Stimulated activated memory B cell treated with anti-CD40 and anti-IgM and Interleukin-4, amounts not matched to agents 10 μg/mL and 1 μg/mL and 100 μg/mL, for 72 hours (primary cell): ENCODE results near the gene CAPS.

ENCODE experiments used
- ATAC-seq: fragments of 150-1000 bp; cut with Tn5 transposase; 2 replicates; pipeline ENCODE4 v1.10.0; 2021
- H3K27ac Mint-ChIP-seq: one replicate; pipeline ENCODE4 v1.8.0; 2022; ENCODE audit warnings: mild to moderate bottlenecking, mixed read lengths
- H3K27me3 Mint-ChIP-seq: one replicate; pipeline ENCODE4 v1.8.0; 2022; ENCODE audit warnings: mixed read lengths
- H3K36me3 Mint-ChIP-seq: one replicate; pipeline ENCODE4 v1.8.0; 2022; ENCODE audit warnings: mixed read lengths
- H3K4me1 Mint-ChIP-seq: one replicate; pipeline ENCODE4 v1.8.0; 2022; ENCODE audit warnings: mixed read lengths
- H3K4me3 Mint-ChIP-seq: one replicate; pipeline ENCODE4 v1.8.0; 2022; ENCODE audit warnings: mild to moderate bottlenecking, moderate library complexity, mixed read lengths
- H3K9me3 Mint-ChIP-seq: one replicate; pipeline ENCODE4 v1.8.0; 2022; ENCODE audit warnings: mixed read lengths

The CAPS gene

DNA sequence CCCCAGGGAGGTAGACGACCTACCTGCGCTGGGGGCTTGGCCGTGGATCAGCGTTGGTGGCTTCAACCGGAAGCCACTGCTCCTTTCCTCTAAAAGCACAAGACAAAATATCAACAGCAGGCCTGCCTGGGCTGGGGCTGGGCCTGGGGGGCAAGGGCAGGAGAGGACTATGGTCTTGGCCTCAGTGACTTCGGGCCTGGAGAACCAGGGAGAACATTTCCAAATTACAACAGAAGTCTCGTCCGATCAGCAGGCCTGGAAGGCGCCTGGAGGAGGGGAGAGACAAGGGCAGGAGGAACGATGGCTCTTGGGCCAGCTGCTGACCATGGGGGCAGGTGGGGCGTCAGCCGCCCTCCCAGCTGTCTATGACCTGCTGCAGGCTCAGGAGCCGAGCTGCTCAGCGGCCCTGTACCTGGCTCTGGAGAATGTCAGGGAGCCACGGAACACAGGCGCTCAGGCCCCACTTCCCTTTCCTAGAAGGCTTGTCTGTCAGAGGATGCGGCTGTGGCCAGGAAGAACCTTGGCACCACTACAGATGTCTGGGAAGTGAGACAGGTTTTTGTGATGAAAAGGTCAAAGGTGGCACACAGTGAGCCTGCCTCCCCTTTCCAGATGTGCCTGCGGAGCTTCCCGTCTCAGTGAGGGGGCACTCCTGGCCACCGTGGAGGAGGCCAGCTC lies 19.5 kb downstream of the CAPS start:
- no peak for ATAC-seq
- H3K9me3 Mint-ChIP-seq = no peaks in the 10 kb centered on the region
- no peak overlapping the region for H3K27ac Mint-ChIP-seq
- no peak overlapping the region for H3K4me3 Mint-ChIP-seq
- no peaks in the 10 kb centered on the region for H3K27me3 Mint-ChIP-seq
- peaks cover 5% of the 10 kb centered on the region for H3K4me1 Mint-ChIP-seq
- H3K36me3 Mint-ChIP-seq = peaks cover 59% of the 10 kb centered on the region

- ATAC-seq = no peak
- H3K4me3 Mint-ChIP-seq = no peak overlapping the region
- no peaks in the 10 kb centered on the region for H3K4me1 Mint-ChIP-seq
- H3K9me3 Mint-ChIP-seq = no peaks in the 10 kb centered on the region
- H3K27me3 Mint-ChIP-seq = no peaks in the 10 kb centered on the region
- no peak overlapping the region for H3K27ac Mint-ChIP-seq
- peaks cover 54% of the 10 kb centered on the region for H3K36me3 Mint-ChIP-seq
These were observed 20.0 kb downstream of the CAPS start for GRCh38 chr19:5934069-5934401.

DNA sequence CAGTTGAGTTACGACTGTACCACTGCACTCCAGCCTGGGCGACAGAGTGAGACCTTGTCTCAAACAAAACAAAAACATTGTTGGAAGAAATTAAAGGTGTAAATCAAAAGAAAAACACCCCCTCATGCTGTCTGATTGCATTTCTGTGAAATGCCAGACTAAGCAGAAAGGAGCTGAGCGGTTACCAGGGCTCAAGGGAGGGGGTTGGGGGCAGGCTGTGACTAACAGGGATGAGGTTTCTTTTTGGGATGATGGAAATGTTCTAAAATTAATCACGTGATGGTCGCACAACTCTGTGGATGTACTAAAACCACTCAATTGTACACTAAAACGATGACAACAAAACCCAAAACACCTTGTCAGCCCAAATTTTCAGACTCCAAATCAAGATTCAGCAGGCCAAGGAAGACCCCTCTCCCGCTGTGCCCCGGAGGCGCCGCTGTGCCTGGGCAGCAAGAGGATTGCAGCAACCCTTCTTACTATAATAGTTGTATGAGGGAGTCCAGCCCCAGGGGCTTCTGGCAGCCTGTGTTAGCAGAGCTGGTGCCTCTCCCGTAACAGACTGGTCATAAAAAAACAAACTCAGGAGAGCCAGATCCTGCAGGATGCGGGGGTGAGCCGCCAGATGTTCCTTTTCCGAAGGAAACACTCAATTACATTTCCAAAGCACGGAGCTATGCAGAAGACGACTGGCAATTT lies 20.9 kb downstream of the CAPS start:
- Mint-ChIP-seq H3K27me3 (no peaks in the 10 kb centered on the region), H3K27ac (no peak overlapping the region), H3K4me3 (no peak overlapping the region), H3K36me3 (peaks cover 61% of the 10 kb centered on the region), H3K9me3 (no peaks in the 10 kb centered on the region), H3K4me1 (no peaks in the 10 kb centered on the region)
- ATAC-seq = no peak

GRCh38 chr19:5935473-5936291 lies 21.6 kb downstream of the CAPS start:
- Mint-ChIP-seq H3K27me3 (no peaks in the 10 kb centered on the region), H3K27ac (peak overlapping the region; percentile 4), H3K9me3 (no peaks in the 10 kb centered on the region), H3K36me3 (peaks cover 63% of the 10 kb centered on the region), H3K4me1 (no peaks in the 10 kb centered on the region), H3K4me3 (no peak overlapping the region)
- no peak for ATAC-seq

DNA sequence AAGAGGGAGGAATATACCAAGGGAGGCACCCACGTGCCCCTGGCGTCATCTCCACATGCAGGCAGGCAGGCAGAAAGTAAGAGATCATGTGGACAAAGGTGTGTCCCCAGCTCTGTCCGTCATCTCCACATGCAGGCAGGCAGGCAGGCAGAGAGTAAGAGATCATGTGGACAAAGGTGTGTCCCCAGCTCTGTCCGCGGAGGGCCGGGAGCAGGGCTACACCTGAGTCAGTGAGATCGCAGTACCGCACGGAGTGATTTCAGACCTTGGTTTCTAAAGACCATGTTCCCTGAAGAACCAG lies 22.2 kb downstream of the CAPS start:
- Mint-ChIP-seq H3K36me3 (peaks cover 59% of the 10 kb centered on the region), H3K4me3 (no peak overlapping the region)

DNA sequence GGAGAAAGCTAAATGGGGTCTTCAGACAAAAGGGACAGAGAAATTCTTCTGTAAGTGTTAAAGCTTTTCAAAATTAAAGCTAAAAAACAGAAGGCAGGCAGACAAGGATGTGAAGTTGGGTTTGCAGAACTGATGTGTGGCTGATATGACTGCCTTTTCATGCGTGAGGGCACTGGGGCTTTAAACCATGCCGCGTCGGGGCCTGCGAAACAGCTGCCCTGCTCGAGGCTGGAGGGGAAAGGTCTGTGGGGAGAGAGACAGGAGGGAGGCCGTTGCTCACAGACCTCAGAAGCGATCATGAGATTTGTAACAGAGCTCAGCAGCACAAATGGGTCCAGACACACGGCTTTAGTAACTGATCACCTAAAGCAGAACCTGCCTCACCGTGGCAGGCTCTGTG lies 23.5 kb downstream of the CAPS start:
- no peak overlapping the region for H3K27ac Mint-ChIP-seq
- ATAC-seq = no peak
- no peaks in the 10 kb centered on the region for H3K4me1 Mint-ChIP-seq
- H3K9me3 Mint-ChIP-seq = no peaks in the 10 kb centered on the region
- peaks cover 57% of the 10 kb centered on the region for H3K36me3 Mint-ChIP-seq
- no peak overlapping the region for H3K4me3 Mint-ChIP-seq
- no peaks in the 10 kb centered on the region for H3K27me3 Mint-ChIP-seq

More for the DNA sequence above, 22.2 kb downstream of the CAPS start:
- H3K9me3 Mint-ChIP-seq = no peaks in the 10 kb centered on the region
- no peaks in the 10 kb centered on the region for H3K4me1 Mint-ChIP-seq
- no peak for ATAC-seq
- H3K27ac Mint-ChIP-seq = peak overlapping the region; percentile 4
- H3K27me3 Mint-ChIP-seq = no peaks in the 10 kb centered on the region

DNA sequence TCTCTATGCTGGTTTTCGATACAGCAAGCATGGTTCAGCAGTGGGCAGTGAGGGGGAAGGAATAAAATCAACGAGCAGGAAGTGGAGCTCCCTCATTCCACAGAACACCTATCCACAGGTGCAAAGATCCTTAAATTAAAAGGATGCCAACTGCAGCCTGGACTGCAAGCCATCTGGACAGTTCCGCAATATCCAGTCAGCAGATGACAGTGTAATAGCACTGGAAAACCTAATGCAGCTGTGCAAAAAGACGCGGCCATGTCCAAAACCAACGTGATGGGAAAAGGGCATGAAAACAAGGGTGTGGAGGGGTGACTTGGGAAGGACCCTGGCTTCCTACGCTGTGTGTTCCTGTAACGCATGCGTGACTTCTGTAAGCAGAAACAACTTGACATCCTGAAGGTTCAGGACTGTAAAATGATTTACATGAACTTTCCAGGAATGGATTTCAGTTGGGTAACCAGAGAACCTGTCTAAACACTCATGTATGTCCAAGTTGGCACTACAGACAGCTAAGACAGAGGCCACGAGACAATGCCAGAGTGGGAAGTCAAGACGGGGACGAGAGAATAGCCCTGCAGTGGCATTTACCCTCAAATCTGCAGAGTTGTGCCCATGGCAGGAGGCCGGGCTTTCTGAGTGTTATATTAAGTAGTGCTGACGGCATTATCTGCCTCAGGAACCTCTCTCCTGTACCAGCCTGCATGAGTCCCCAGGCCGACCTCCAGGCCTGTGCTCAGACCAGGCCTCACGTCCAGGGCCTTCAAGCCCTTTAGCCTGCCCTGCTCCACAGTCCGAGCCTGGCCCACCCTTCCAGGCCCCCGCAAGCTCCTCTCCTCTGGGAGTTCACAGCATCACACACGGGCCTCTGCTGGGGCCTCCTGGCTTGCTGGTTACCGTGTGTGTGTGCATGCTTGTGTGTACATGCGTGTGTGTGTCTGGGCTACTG lies 26.5 kb downstream of the CAPS start:
- Mint-ChIP-seq H3K9me3 (no peaks in the 10 kb centered on the region), H3K36me3 (peaks cover 46% of the 10 kb centered on the region)
- ATAC-seq = no peak

GRCh38 chr19:5941673-5942072 lies 27.6 kb downstream of the CAPS start:
- no peak for ATAC-seq
- no peak overlapping the region for H3K27ac Mint-ChIP-seq
- peaks cover 25% of the 10 kb centered on the region for H3K4me1 Mint-ChIP-seq
- no peaks in the 10 kb centered on the region for H3K9me3 Mint-ChIP-seq
- H3K36me3 Mint-ChIP-seq = peaks cover 42% of the 10 kb centered on the region
- no peak overlapping the region for H3K4me3 Mint-ChIP-seq
- no peaks in the 10 kb centered on the region for H3K27me3 Mint-ChIP-seq

More for the DNA sequence above, 26.5 kb downstream of the CAPS start:
- Mint-ChIP-seq H3K4me3 (no peak overlapping the region), H3K27me3 (no peaks in the 10 kb centered on the region), H3K27ac (peak overlapping the region; percentile 12), H3K4me1 (peaks cover 18% of the 10 kb centered on the region)

DNA sequence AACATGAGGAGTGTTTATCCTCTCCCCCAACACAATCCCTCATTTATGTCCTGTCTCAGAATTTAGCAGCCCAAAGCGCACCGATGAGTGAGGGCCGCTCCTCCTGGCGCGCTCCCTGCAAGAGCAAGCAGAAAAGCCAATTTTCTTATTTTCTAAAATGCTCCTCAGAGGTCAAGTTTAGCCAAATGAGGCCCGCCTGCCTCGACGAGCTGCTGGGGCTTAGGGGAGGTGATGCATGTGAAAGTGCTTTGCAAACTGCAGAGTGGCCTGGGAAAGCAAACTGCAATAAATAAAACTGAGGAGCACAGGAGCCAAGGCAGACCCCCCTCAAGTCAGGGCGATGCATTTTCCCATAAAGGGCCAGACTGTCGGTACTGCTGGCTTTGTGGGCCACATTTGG lies 29.0 kb downstream of the CAPS start:
- peaks cover 43% of the 10 kb centered on the region for H3K36me3 Mint-ChIP-seq
- H3K27ac Mint-ChIP-seq = no peak overlapping the region
- no peaks in the 10 kb centered on the region for H3K9me3 Mint-ChIP-seq
- peaks cover 36% of the 10 kb centered on the region for H3K4me1 Mint-ChIP-seq
- H3K4me3 Mint-ChIP-seq = no peak overlapping the region
- H3K27me3 Mint-ChIP-seq = no peaks in the 10 kb centered on the region
- no peak for ATAC-seq

DNA sequence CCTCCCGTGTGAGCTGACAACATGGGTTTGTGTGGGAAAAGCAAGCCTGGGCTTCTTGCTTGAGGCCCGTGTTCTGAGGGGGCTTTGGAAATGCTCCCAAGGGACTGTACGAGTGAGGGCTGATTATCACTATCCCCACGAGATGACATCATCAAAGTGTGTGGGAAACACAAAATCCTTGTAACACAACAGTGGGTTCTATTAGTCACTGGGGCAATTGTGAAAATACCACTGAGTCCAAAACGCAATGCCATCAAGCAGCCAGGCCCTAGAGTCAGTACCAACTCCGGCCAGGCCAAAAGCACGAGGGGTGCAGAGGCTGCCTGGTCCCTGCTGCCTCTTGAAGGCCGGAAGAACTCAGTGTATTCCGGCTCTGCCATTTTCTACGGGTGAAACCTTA lies 29.6 kb downstream of the CAPS start:
- peaks cover 43% of the 10 kb centered on the region for H3K36me3 Mint-ChIP-seq
- H3K4me3 Mint-ChIP-seq = no peak overlapping the region
- no peaks in the 10 kb centered on the region for H3K27me3 Mint-ChIP-seq
- peaks cover 36% of the 10 kb centered on the region for H3K4me1 Mint-ChIP-seq
- no peaks in the 10 kb centered on the region for H3K9me3 Mint-ChIP-seq
- H3K27ac Mint-ChIP-seq = no peak overlapping the region
- no peak for ATAC-seq

DNA sequence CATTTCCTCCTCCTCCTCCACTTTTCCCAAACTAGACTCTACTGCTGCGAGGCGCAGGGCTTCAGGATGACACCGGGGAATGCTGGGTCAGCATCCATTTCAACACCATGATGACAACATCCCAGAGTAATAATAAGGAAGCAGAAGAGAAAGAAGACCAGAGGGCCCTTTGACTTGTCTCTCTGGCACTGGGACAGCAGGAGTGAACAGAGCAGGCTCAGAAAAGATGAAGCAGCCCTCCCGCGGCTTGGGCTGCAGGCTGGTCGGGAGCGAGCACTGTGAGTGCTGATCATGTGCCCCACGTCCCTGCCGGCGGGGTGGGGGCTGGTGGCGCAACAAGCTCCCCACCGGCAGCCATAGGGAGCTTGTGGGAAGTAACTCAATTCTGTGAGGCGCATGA lies 33.4 kb downstream of the CAPS start:
- ATAC-seq = no peak
- H3K4me3 Mint-ChIP-seq = no peak overlapping the region
- no peaks in the 10 kb centered on the region for H3K9me3 Mint-ChIP-seq
- no peaks in the 10 kb centered on the region for H3K27me3 Mint-ChIP-seq
- peaks cover 68% of the 10 kb centered on the region for H3K4me1 Mint-ChIP-seq
- H3K27ac Mint-ChIP-seq = no peak overlapping the region
- peaks cover 28% of the 10 kb centered on the region for H3K36me3 Mint-ChIP-seq

- H3K27ac Mint-ChIP-seq = no peak overlapping the region
- no peak for ATAC-seq
- H3K36me3 Mint-ChIP-seq = peaks cover 28% of the 10 kb centered on the region
- H3K27me3 Mint-ChIP-seq = no peaks in the 10 kb centered on the region
- H3K4me1 Mint-ChIP-seq = peaks cover 80% of the 10 kb centered on the region
- no peak overlapping the region for H3K4me3 Mint-ChIP-seq
- H3K9me3 Mint-ChIP-seq = no peaks in the 10 kb centered on the region
These were observed 34.9 kb downstream of the CAPS start for GRCh38 chr19:5948752-5949564.

GRCh38 chr19:5949792-5950305 lies 35.8 kb downstream of the CAPS start:
- Mint-ChIP-seq H3K4me3 (no peak overlapping the region), H3K4me1 (peaks cover 79% of the 10 kb centered on the region), H3K27me3 (no peaks in the 10 kb centered on the region), H3K27ac (no peak overlapping the region), H3K9me3 (no peaks in the 10 kb centered on the region), H3K36me3 (peaks cover 36% of the 10 kb centered on the region)
- no peak for ATAC-seq

- Mint-ChIP-seq H3K36me3 (peaks cover 30% of the 10 kb centered on the region), H3K9me3 (no peaks in the 10 kb centered on the region), H3K27me3 (no peaks in the 10 kb centered on the region), H3K4me1 (peaks cover 73% of the 10 kb centered on the region), H3K27ac (peak overlapping the region; percentile 50), H3K4me3 (no peak overlapping the region)
- no peak for ATAC-seq
These were observed 36.7 kb downstream of the CAPS start for GRCh38 chr19:5950741-5951140.
